IgD-negative memory B cell (primary cell): ENCODE data around the gene SRXN1. TPM values are rescaled to one million over a fixed set of nuclear protein-coding genes. Genes with fewer than 3 reads are reported as not detected.

Experiments used
- H3K27ac Mint-ChIP-seq, 3 donors: one replicate each; pipeline ENCODE4 v1.8.0; 2020 to 2022; ENCODE audit warnings: mild to moderate bottlenecking in 3 of 3, mixed read lengths in 3 of 3, moderate library complexity in 1 of 3
- H3K27me3 Mint-ChIP-seq: one replicate; pipeline ENCODE4 v1.8.0; 2021; ENCODE audit warnings: mixed read lengths
- H3K36me3 Mint-ChIP-seq: one replicate; pipeline ENCODE4 v1.8.0; 2020; ENCODE audit warnings: mild to moderate bottlenecking, mixed read lengths
- H3K4me1 Mint-ChIP-seq, 3 donors: one replicate each; pipeline ENCODE4 v1.8.0; 2020 to 2022; ENCODE audit warnings: mixed read lengths in 3 of 3, mild to moderate bottlenecking in 1 of 3
- H3K4me3 Mint-ChIP-seq, 4 donors: one replicate each; pipeline ENCODE4 v1.8.0; 2020 to 2022; ENCODE audit warnings: mild to moderate bottlenecking in 4 of 4, mixed read lengths in 4 of 4, moderate library complexity in 3 of 4
- H3K9me3 Mint-ChIP-seq, 3 donors: one replicate each; pipeline ENCODE4 v1.8.0; 2020 to 2021; ENCODE audit warnings: mixed read lengths in 3 of 3, mild to moderate bottlenecking in 1 of 3
- polyA plus RNA-seq: library from polyadenylated mRNA; unstranded; fragments of 300-500 nt; fragmentation: Illumina TruSeq; gene quantifications from one replicate; pipeline ENCODE4 v1.2.3, GENCODE V29; 2021

SRXN1 gene
- polyA plus RNA-seq, 1 donor from 2014 or later = 5.5 TPM

- Mint-ChIP-seq H3K4me3 (no peak overlapping the region), H3K27ac (no peak overlapping the region), H3K27me3 (peaks cover 5% of the 10 kb centered on the region), H3K4me1 (no peaks in the 10 kb centered on the region), H3K9me3 (no peaks in the 10 kb centered on the region), H3K36me3 (no peaks in the 10 kb centered on the region)
Observed at GRCh38 chr20:600141-600540, 52.9 kb downstream of the SRXN1 start.

DNA sequence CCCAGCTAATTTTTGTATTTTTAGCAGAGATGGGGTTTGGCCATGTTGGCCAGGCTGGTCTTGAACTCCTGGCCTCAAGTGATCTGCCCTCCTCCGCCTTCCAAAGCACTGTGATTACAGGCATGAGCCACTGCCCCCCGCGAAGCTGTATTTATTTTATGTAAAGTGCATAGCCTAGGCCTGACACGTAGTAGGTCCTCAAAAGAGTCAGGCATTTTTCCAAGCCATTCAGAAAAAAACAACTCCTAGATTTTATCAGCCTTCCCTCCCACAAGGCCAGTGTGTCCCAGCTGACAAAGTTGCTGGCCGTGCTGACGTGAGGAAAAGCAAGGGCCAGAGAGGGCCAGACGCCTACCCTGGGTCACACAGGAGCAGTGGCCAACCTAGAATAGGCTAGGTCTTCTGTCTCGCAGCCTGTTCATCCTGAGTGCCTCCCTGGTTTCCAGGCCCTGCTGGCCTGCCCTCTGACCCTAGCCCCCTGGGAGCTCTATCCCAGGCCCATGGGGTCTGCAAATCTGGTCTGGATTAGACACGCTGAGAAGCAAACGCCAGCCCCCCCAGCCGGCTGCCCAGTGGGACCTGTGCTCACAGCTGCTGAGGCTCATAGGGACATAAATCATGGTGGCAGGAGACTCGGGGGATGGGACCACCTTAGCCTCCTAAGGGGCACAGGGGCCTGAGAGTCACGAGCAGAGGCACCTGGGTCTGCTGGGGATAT lies 54.7 kb downstream of the SRXN1 start:
- H3K27me3 Mint-ChIP-seq = peaks cover 7% of the 10 kb centered on the region

DNA sequence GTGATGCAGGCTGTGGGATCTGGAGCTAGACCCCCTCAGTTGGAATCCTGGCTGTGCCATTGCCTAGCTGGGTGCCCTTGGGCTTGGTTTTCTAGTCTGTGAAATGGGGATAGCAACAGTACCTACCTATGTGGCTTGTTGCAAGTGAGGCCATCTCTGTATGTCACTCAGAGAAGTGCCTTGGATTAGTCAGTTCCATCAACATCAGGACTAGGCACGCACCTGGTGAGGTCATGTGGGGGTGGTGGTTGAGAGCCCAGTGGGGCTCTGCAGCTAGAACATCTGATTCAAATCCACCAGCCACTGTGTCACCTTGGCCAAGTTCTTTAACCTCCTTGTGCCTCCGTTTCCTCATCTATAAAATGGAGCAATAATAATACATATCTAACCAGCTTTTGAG lies 55.4 kb downstream of the SRXN1 start:
- no peaks in the 10 kb centered on the region for H3K36me3 Mint-ChIP-seq
- peaks cover 0 to 2% (median 0%) of the 10 kb centered on the region in 3 donors for H3K4me1 Mint-ChIP-seq
- H3K27ac Mint-ChIP-seq = no peak overlapping the region
- H3K4me3 Mint-ChIP-seq = no peak overlapping the region
- no peaks in the 10 kb centered on the region for H3K9me3 Mint-ChIP-seq
- peaks cover 7% of the 10 kb centered on the region for H3K27me3 Mint-ChIP-seq

More for the DNA sequence above, 54.7 kb downstream of the SRXN1 start:
- Mint-ChIP-seq H3K4me3 (no peak overlapping the region), H3K9me3 (no peaks in the 10 kb centered on the region), H3K4me1 (peaks cover 0 to 1% (median 0%) of the 10 kb centered on the region in 3 donors), H3K36me3 (no peaks in the 10 kb centered on the region), H3K27ac (no peak overlapping the region)

Other genes with a start within 250 kb of the SRXN1 start
- 107 TPM for gene RBCK1, start 244.9 kb downstream of the SRXN1 start, polyA plus RNA-seq
- gene TBC1D20, start 190.7 kb downstream of the SRXN1 start, polyA plus RNA-seq = 19.0 TPM
- 56.8 TPM for gene CSNK2A1, start 109.4 kb downstream of the SRXN1 start, polyA plus RNA-seq
- gene TCF15, start 42.9 kb downstream of the SRXN1 start, polyA plus RNA-seq = not detected
- not detected for gene SCRT2, start 22.6 kb upstream of the SRXN1 start, polyA plus RNA-seq
- gene SLC52A3, start 115.3 kb upstream of the SRXN1 start, polyA plus RNA-seq = not detected
- 19.3 TPM for gene FAM110A, start 180.5 kb upstream of the SRXN1 start, polyA plus RNA-seq